ENCODE data around the gene MLLT3.
"Not testable (repeated sequence)": the region's sequence is repeated elsewhere in the genome, so short reads cannot be mapped to it uniquely, and the experiment has no call there.

MLLT3 gene

GRCh38 chr9:20593537-20593936, 28.8 kb downstream of the MLLT3 start:
- DNase-seq = no peak

- no peak for DNase-seq
These were observed 29.2 kb downstream of the MLLT3 start for GRCh38 chr9:20593105-20593504.

- no peak for DNase-seq
These were observed 29.6 kb downstream of the MLLT3 start for GRCh38 chr9:20592673-20593072.

- DNase-seq = no peak
These were observed 31.1 kb downstream of the MLLT3 start for GRCh38 chr9:20591223-20591622.

GRCh38 chr9:20584968-20585643, 37.2 kb downstream of the MLLT3 start:
- no peak for DNase-seq

GRCh38 chr9:20583088-20583487, 39.2 kb downstream of the MLLT3 start:
- DNase-seq = not testable (repeated sequence)

- DNase-seq = no peak
These were observed 40.1 kb downstream of the MLLT3 start for GRCh38 chr9:20582150-20582549.

- DNase-seq = no peak
These were observed 41.6 kb downstream of the MLLT3 start for GRCh38 chr9:20580673-20581072.

- DNase-seq = no peak
These were observed 42.6 kb downstream of the MLLT3 start for GRCh38 chr9:20579524-20580314.

GRCh38 chr9:20573023-20573422, 49.3 kb downstream of the MLLT3 start:
- no peak for DNase-seq

GRCh38 chr9:20570756-20571155, 51.5 kb downstream of the MLLT3 start:
- no peak for DNase-seq

- no peak for DNase-seq
These were observed 52.2 kb downstream of the MLLT3 start for GRCh38 chr9:20570087-20570486.

GRCh38 chr9:20569525-20569924, 52.8 kb downstream of the MLLT3 start:
- no peak for DNase-seq

- no peak for DNase-seq
These were observed 53.9 kb downstream of the MLLT3 start for GRCh38 chr9:20568400-20568799.

- no peak for DNase-seq
These were observed 55.9 kb downstream of the MLLT3 start for GRCh38 chr9:20566401-20566800.

- DNase-seq = no peak
These were observed 57.6 kb downstream of the MLLT3 start for GRCh38 chr9:20564650-20565049.

- no peak for DNase-seq
These were observed 58.4 kb downstream of the MLLT3 start for GRCh38 chr9:20563917-20564316.

- no peak for DNase-seq
These were observed 60.2 kb downstream of the MLLT3 start for GRCh38 chr9:20562051-20562450.

- no peak for DNase-seq
These were observed 60.8 kb downstream of the MLLT3 start for GRCh38 chr9:20561531-20561930.

GRCh38 chr9:20559231-20559890, 62.9 kb downstream of the MLLT3 start:
- DNase-seq = no peak

GRCh38 chr9:20558566-20559016, 63.7 kb downstream of the MLLT3 start:
- DNase-seq = no peak

GRCh38 chr9:20557890-20558565, 64.3 kb downstream of the MLLT3 start:
- no peak for DNase-seq

- DNase-seq = no peak
These were observed 65.0 kb downstream of the MLLT3 start for GRCh38 chr9:20557285-20557684.

Measured in NCI-H1092 (cell line).